T-helper 17 cell (primary cell): ENCODE measurements around the gene DYNC2H1. TPM values are rescaled to one million over a fixed set of nuclear protein-coding genes. Genes with fewer than 3 reads are reported as not detected.
A peak's percentile ranks its signal among the peaks of the same experiment; 100 is the strongest.

Source experiments
- ATAC-seq: fragments of 150-1000 bp; cut with Tn5 transposase; 2 replicates; pipeline ENCODE4 v1.10.0; 2021; ENCODE audit warnings: mild to moderate bottlenecking, moderate library complexity
- DNase-seq, 3 donors: peaks; one replicate each; pipeline versions ENCODE4 v3.0.0 to v3.0.0-alpha.2; 2020 to 2021
- H3K9me3 ChIP-seq: one replicate; pipeline ENCODE4 v1.7.0; 2013; ENCODE audit warnings: low read length, mild to moderate bottlenecking; ENCODE audit not compliant: control insufficient read depth, poor library complexity, severe bottlenecking
- H3K27ac Mint-ChIP-seq: one replicate; pipeline ENCODE4 v1.8.0; 2022; ENCODE audit warnings: mild to moderate bottlenecking, moderate library complexity, mixed read lengths
- H3K27me3 Mint-ChIP-seq: one replicate; pipeline ENCODE4 v1.8.0; 2022; ENCODE audit warnings: mixed read lengths
- H3K36me3 Mint-ChIP-seq: one replicate; pipeline ENCODE4 v1.8.0; 2022; ENCODE audit warnings: low read depth, mixed read lengths
- H3K4me1 Mint-ChIP-seq: one replicate; pipeline ENCODE4 v1.8.0; 2022; ENCODE audit warnings: mild to moderate bottlenecking, mixed read lengths
- H3K4me3 Mint-ChIP-seq: one replicate; pipeline ENCODE4 v1.8.0; 2022; ENCODE audit warnings: mild to moderate bottlenecking, moderate library complexity, mixed read lengths
- total RNA-seq, 4 donors: library from RNA in 2 of 4; stranded (reverse) in 2 of 4; gene quantifications; one replicate each; pipeline ENCODE4 v1.2.3 and lab custom pipeline; 2022 to 2026

The DYNC2H1 gene
- total RNA-seq, 2 donors from 2014 or later, result 2.2 to 3.6 TPM

DNA sequence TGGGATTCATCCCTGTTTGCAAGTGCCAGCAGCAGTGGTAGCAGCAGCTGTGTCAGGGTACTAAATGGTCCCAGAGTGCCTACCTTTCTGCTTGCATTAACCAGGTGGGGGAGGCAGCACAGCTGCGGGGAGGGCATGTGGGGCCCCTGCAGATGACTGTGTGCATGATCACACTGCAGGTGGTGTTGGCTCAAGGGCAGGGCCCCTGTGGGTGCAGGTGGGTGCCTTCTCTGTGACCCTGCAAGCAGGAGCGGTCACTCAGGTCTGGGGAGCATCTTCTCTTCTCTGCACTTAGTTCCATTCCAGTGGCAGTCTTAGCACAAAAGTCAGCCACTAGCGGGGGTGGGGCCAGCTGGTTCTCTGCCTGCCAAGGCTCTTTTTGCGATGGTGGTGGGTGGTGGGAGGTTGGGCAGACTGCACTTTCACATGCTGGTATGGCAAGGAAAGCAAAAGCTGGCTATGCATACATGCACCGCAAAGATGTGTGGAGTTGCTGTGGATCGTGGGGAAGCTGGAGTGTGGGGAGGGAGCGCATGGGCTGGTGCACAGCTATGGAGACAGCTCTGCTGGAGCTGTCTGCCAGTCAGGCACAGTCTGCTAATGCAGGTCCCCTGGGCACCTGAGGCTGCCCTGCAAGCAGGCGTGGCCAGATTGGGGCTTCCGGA lies 157.1 kb downstream of the DYNC2H1 start:
- Mint-ChIP-seq H3K4me1 (no peaks in the 10 kb centered on the region), H3K36me3 (no peaks in the 10 kb centered on the region), H3K4me3 (no peak overlapping the region), H3K27me3 (no peaks in the 10 kb centered on the region), H3K27ac (no peak overlapping the region)
- no peak for DNase-seq
- ATAC-seq, result no peak
- no peaks in the 10 kb centered on the region for H3K9me3 ChIP-seq

DNA sequence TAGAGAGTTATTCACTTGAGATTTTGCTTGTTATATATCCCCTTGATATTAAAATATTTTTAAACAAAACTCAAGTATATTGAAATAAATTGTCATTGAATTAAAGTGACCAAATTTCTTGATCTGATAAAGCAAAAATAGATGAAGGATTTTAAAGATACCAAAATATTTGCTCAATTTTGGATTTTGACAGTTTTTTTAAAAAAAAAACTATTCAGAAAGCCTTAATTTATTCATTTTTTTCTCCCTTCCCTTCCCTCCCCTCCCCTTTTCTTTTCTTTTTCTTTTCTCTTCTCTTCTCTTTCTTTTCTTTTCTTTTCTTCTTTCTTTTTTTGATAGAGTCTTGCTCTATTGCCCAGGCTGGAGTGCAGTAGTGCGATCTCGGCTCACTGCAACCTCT lies 163.7 kb downstream of the DYNC2H1 start:
- no peaks in the 10 kb centered on the region for H3K27me3 Mint-ChIP-seq

DNA sequence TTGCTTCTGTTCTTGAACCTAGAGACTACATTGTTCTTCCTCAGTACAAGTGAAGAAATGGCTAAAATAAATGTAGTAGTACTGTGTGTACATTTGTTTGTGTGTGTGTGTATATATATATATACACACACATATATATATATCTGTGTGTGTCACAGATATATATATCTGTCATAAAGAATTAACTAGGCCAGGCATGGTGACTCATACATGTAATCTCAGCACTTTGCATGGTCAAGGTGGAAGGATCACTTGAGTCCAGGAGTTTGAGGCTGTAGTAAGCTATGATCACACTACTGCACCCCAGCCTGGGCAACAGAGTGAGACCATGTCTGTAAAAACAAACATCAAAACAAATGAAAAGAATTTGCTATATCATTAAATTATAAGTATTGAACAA lies 164.8 kb downstream of the DYNC2H1 start:
- H3K9me3 ChIP-seq, result no peaks in the 10 kb centered on the region
- DNase-seq, result no peak
- Mint-ChIP-seq H3K4me1 (no peaks in the 10 kb centered on the region), H3K4me3 (no peak overlapping the region), H3K36me3 (no peaks in the 10 kb centered on the region), H3K27ac (no peak overlapping the region), H3K27me3 (no peaks in the 10 kb centered on the region)
- no peak for ATAC-seq

More for the DNA sequence above, 163.7 kb downstream of the DYNC2H1 start:
- Mint-ChIP-seq H3K36me3 (no peaks in the 10 kb centered on the region), H3K4me1 (no peaks in the 10 kb centered on the region), H3K4me3 (no peak overlapping the region), H3K27ac (no peak overlapping the region)
- no peak for ATAC-seq
- DNase-seq, result no peak
- no peaks in the 10 kb centered on the region for H3K9me3 ChIP-seq

DNA sequence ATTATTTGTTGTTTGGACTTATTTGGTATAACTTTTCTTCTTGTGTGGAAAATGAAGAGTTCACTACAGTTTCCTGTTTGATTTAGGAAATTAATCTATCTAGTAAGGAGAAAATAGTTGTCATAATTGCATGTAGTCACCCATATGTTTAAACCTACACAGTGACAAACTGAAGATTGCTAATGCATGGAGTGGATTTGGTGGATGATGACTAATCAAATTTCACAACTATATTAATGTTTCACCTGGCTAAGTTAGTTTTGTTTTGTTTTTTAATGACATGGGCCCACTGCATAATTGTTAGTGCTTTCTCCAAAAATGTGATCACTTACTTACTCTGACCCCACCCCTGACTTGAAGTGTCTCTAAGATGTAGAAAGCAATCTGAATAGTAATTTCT lies 170.6 kb downstream of the DYNC2H1 start:
- Mint-ChIP-seq H3K4me1 (no peaks in the 10 kb centered on the region), H3K4me3 (no peak overlapping the region), H3K27ac (no peak overlapping the region), H3K36me3 (no peaks in the 10 kb centered on the region), H3K27me3 (no peaks in the 10 kb centered on the region)
- ATAC-seq, result no peak
- no peak for DNase-seq
- H3K9me3 ChIP-seq, result no peaks in the 10 kb centered on the region

DNA sequence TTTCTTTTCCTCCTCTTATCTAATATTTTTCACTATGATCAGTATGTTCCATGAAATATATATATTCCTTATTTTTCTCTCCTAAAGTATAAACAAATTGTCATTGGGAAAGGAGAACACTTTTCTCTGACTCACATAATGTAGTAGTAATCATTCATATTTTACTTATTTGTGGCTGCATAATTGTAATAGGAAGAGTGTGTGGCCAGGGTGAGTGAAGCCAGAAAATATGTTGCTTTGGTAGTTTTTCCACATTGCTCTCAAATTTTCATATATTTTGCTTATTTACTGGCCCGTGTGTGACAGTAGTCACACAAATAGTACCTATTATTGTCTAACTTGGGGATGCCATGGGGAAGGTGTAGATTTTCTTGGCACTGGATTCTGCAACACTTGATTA lies 172.1 kb downstream of the DYNC2H1 start:
- H3K4me1 Mint-ChIP-seq, result no peaks in the 10 kb centered on the region

DNA sequence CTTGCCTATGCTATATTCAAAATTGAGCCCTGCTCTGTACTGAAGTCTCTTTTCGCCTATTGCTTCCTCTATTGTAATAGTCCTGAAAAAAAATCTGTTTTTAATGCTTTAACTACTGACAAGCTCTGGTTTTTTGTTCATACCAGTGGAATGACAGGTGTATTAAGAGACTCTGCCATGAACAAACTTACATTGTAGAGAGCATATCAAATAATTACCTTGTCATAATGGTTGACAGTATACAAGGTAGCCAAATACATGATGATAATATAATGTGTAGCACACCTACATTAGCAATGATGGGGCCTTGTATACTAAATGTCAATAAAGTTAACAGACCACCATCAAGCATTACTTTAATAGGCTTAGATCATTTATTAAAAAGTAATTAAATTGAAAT lies 175.0 kb downstream of the DYNC2H1 start:
- ATAC-seq, result no peak
- no peaks in the 10 kb centered on the region for H3K9me3 ChIP-seq
- H3K4me3 Mint-ChIP-seq, result no peak overlapping the region
- H3K27me3 Mint-ChIP-seq, result no peaks in the 10 kb centered on the region
- no peaks in the 10 kb centered on the region for H3K4me1 Mint-ChIP-seq
- no peaks in the 10 kb centered on the region for H3K36me3 Mint-ChIP-seq
- H3K27ac Mint-ChIP-seq, result no peak overlapping the region
- no peak for DNase-seq

More for the DNA sequence above, 172.1 kb downstream of the DYNC2H1 start:
- H3K27ac Mint-ChIP-seq, result no peak overlapping the region
- H3K27me3 Mint-ChIP-seq, result no peaks in the 10 kb centered on the region
- no peaks in the 10 kb centered on the region for H3K36me3 Mint-ChIP-seq
- no peak for DNase-seq
- no peak for ATAC-seq
- no peaks in the 10 kb centered on the region for H3K9me3 ChIP-seq
- H3K4me3 Mint-ChIP-seq, result no peak overlapping the region

DNA sequence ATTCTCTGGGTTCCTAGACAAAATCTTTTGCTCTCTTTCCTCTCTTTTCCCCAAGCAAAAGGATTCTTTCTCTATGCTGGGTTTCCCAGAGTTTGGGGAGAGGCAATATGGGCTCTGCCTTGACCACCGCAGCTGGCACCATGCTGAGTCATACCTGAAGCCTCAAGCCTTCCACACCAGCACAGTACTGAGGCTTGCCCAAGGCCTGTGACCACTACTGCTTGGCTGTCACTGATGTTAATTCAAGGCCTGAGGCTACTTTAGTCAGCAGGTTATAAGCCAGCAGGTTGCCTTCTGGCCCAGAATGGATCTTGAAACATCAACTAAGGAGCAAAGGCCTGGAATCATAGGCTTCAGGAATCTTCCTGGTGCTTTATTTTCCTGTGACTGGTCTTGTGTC lies 185.3 kb downstream of the DYNC2H1 start:
- Mint-ChIP-seq H3K27ac (no peak overlapping the region), H3K27me3 (no peaks in the 10 kb centered on the region), H3K4me1 (no peaks in the 10 kb centered on the region), H3K36me3 (no peaks in the 10 kb centered on the region), H3K4me3 (no peak overlapping the region)
- peaks cover 13% of the 10 kb centered on the region for H3K9me3 ChIP-seq
- ATAC-seq (no peak), DNase-seq (no peak)

DNA sequence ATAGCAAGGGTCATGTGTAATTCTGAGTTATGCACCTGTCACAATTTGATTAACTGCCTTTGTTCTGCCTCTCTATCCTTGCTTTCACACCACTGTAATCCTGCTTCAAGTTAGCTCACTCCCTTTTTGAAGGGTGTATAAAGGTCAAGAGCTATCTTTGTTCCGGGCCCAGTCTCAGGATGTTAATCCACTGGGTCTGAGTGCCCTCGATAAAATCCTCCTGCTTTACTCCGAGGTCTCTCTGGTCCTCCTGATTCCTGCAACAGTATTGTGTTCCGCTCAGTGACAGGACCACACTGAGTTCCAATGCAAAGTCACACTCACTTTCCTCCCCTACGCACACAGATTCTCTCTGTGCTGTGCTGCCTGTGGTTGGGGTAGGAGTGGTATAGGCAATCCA lies 186.5 kb downstream of the DYNC2H1 start:
- Mint-ChIP-seq H3K27me3 (no peaks in the 10 kb centered on the region), H3K4me1 (no peaks in the 10 kb centered on the region), H3K36me3 (no peaks in the 10 kb centered on the region), H3K27ac (no peak overlapping the region), H3K4me3 (no peak overlapping the region)
- peaks cover 13% of the 10 kb centered on the region for H3K9me3 ChIP-seq
- no peak for DNase-seq
- ATAC-seq, result no peak

DNA sequence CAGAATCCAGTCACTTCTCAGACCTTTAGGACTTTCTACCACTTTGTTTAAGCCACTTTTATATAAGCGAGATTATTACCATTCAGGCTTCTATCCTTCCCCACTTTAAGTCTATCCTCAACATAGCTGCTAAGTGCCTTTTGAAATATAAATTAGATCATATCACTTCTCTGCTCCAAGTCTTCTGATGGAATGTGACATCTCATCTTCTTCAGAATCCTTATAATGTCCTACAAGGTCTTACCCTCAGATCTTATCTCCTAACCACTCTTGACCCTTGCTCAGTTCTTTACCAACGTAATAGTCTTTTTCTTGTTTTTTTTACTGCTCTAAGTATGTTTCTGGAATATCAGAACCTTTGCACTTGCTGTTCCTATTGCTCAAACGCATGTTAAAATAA lies 188.7 kb downstream of the DYNC2H1 start:
- no peak overlapping the region for H3K27ac Mint-ChIP-seq
- no peak for DNase-seq
- no peak for ATAC-seq
- H3K4me3 Mint-ChIP-seq, result no peak overlapping the region
- H3K9me3 ChIP-seq, result peaks cover 13% of the 10 kb centered on the region
- no peaks in the 10 kb centered on the region for H3K4me1 Mint-ChIP-seq
- no peaks in the 10 kb centered on the region for H3K27me3 Mint-ChIP-seq
- no peaks in the 10 kb centered on the region for H3K36me3 Mint-ChIP-seq

DNA sequence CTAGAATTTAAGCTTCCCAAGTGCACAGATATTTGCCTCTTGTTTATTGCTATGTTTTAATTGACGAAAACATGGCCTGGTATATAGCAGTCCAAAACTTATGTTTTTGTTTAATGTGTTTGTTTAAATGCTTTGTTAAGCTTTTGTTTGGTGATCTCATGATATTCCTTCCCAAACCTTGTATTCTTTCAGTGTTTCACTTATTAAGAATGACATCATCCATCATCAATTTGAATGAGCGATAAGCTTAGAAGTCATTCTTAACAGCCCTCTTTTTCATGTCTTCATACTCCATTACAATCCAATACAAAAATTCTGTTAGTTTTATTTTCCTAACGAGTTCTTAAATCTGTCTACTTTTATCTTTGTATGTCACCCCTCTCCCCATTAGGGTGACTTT lies 206.0 kb downstream of the DYNC2H1 start:
- no peaks in the 10 kb centered on the region for H3K4me1 Mint-ChIP-seq
- H3K36me3 Mint-ChIP-seq, result peaks cover 3% of the 10 kb centered on the region
- DNase-seq, result no peak
- no peak overlapping the region for H3K27ac Mint-ChIP-seq
- ATAC-seq, result no peak
- H3K4me3 Mint-ChIP-seq, result no peak overlapping the region
- H3K27me3 Mint-ChIP-seq, result no peaks in the 10 kb centered on the region
- no peaks in the 10 kb centered on the region for H3K9me3 ChIP-seq

DNA sequence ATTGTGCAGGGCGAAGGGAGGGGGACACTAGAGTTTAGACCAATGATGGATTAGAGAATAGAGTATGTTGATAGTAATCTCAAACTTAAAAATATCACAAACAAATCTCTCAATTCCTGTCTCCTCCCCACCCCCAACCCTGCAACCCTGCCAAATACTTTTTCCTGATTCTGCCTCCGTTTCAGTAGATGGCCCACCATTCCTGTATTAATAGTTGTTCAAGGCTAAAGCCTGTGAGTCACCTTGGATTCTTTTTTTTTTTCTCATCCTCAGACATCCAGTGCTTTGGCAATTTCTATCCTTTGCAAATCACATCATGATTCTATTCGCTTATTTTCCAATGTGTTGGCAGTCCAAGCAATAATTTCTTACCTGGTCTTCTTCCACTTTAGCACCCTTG lies 207.9 kb downstream of the DYNC2H1 start:
- DNase-seq, result no peak
- H3K27me3 Mint-ChIP-seq, result no peaks in the 10 kb centered on the region
- H3K4me3 Mint-ChIP-seq, result no peak overlapping the region
- H3K9me3 ChIP-seq, result no peaks in the 10 kb centered on the region
- H3K36me3 Mint-ChIP-seq, result peaks cover 3% of the 10 kb centered on the region
- ATAC-seq, result no peak
- no peak overlapping the region for H3K27ac Mint-ChIP-seq
- H3K4me1 Mint-ChIP-seq, result no peaks in the 10 kb centered on the region

DNA sequence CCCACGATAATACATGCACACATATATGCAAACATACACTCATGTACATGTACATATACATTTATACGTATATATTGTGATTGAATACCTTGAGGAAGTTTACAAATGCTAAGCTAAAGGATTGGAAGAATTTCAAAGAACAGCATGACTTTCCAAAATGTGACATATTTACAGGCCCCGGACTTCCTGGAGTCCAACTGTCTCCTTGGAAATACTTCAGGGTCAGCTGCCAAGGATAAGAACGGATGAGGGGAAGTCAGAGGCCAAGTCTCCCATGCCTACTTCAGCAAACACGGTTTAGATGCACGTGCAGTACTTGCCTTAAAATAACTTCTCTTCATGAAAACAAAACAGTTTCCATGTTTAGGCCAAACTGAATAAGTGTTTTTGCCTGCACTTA lies 213.6 kb downstream of the DYNC2H1 start:
- ATAC-seq, result no peak
- DNase-seq, result no peak
- Mint-ChIP-seq H3K27ac (no peak overlapping the region), H3K36me3 (peaks cover 3% of the 10 kb centered on the region), H3K4me3 (no peak overlapping the region), H3K4me1 (peaks cover 6% of the 10 kb centered on the region), H3K27me3 (no peaks in the 10 kb centered on the region)
- H3K9me3 ChIP-seq, result no peaks in the 10 kb centered on the region

DNA sequence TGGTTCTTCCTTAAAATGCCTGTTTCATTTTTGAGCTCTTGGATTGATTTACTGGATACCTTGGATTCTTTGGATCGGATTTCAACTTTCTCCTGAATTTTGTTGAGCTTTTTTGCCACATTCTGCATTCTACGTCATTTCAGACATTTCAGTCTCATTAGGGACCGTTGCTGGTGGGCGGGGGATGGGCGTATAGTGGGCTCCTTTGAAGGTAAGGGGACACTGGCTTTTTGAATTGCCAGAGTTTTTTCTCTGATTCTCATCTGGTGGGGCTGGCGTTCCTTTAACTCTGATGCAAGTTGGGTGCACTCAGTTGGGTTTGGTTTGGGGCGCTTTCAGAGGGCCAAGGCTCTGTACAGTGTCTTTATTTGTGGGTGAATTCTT lies 216.5 kb downstream of the DYNC2H1 start:
- Mint-ChIP-seq H3K36me3 (peaks cover 3% of the 10 kb centered on the region), H3K4me3 (peak overlapping the region; percentile 21), H3K27ac (no peak overlapping the region), H3K27me3 (peaks cover 7% of the 10 kb centered on the region), H3K4me1 (peaks cover 8% of the 10 kb centered on the region)
- no peaks in the 10 kb centered on the region for H3K9me3 ChIP-seq
- ATAC-seq, result no peak
- DNase-seq, result no peak

DNA sequence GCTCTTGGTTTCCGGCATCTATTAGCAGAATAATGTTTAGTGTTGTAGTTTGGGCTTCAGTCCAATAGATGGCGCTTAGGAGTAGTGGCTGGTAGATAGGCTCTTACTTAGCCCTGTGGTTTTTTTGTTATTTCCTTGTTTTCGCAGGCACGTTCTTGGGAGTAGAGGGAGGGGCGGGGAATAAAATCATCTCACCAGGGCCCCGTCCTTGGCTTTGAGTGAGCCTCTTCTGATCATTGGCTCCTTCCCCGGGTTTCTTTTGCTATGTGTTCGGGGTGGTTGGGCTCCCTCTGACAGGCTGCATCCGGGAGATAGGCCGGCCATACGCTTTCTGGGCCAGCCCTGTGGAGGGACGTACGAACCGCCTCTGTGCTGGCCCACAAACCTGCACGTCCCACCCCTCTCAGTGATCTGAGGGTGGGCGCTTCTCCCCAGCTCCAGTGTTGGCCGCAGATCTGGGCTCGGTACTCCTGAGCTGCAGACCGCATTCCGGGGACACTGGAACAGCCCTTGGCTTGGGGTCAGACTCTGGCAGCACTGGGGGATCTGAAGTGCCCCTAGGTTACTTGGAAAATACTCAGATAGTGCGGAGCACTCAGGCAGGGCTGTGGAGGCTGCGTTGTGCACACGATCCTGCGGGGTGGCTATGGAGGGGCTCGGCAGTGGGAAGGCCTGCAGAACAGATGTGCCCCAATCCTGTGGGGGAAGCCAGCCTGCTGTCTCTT lies 217.0 kb downstream of the DYNC2H1 start:
- ATAC-seq (peak; percentile 93), DNase-seq (peak in 1 of 3 donors; percentile 20)
- Mint-ChIP-seq H3K27me3 (peaks cover 7% of the 10 kb centered on the region), H3K27ac (no peak overlapping the region), H3K4me3 (peak overlapping the region; percentile 21), H3K4me1 (peaks cover 8% of the 10 kb centered on the region), H3K36me3 (peaks cover 3% of the 10 kb centered on the region)
- H3K9me3 ChIP-seq, result no peaks in the 10 kb centered on the region
